ENCODE results near the gene PHEX.

Gene PHEX

GRCh38 chrX:22139822-22140221 is 107.7 kb downstream of the PHEX start:
- DNase-seq (ENCODE audit: low read depth in 1 of 2, low spot score in 1 of 2): no peak

GRCh38 chrX:22141047-22141730 is 109.1 kb downstream of the PHEX start:
- Histone ChIP-seq H3K4me3 (replicated peaks; ENCODE audit: insufficient read depth, low read length) (no peak overlapping the region), H3K27me3 (ENCODE audit: insufficient read depth, poor library complexity, severe bottlenecking) (no peaks in the 10 kb centered on the region), H3K27ac (replicated peaks) (no peak overlapping the region)
- DNase-seq (ENCODE audit: low read depth in 1 of 2, low spot score in 1 of 2): no peak
- TF ChIP-seq GABPA (IDR thresholded peaks at IDR 0.05; ENCODE audit: low read depth): no peak
- no peak for TF ChIP-seq SPI1 (IDR thresholded peaks at IDR 0.05; ENCODE audit: borderline replicate concordance, low read depth)
- TF ChIP-seq REST (IDR thresholded peaks at IDR 0.05; ENCODE audit: insufficient replicate concordance, low read depth): no peak
- TF ChIP-seq POLR2AphosphoS5 (IDR thresholded peaks at IDR 0.05; ENCODE audit: low read depth): no peak
- no peak for TF ChIP-seq CTCF (IDR thresholded peaks at IDR 0.05; ENCODE audit: insufficient read depth, low read length)

More at GRCh38 chrX:22139822-22140221, 107.7 kb downstream of the PHEX start:
- Histone ChIP-seq H3K4me3 (replicated peaks; ENCODE audit: insufficient read depth, low read length) (no peak overlapping the region), H3K27me3 (ENCODE audit: insufficient read depth, poor library complexity, severe bottlenecking) (no peaks in the 10 kb centered on the region), H3K27ac (replicated peaks) (no peak overlapping the region)
- TF ChIP-seq CTCF (IDR thresholded peaks at IDR 0.05; ENCODE audit: insufficient read depth, low read length) (no peak), POLR2AphosphoS5 (IDR thresholded peaks at IDR 0.05; ENCODE audit: low read depth) (no peak), SPI1 (IDR thresholded peaks at IDR 0.05; ENCODE audit: borderline replicate concordance, low read depth) (no peak), GABPA (IDR thresholded peaks at IDR 0.05; ENCODE audit: low read depth) (no peak), REST (IDR thresholded peaks at IDR 0.05; ENCODE audit: insufficient replicate concordance, low read depth) (no peak)

GRCh38 chrX:22147214-22147613 is 115.1 kb downstream of the PHEX start:
- H3K27me3 ChIP-seq (ENCODE audit: insufficient read depth, poor library complexity, severe bottlenecking): no peaks in the 10 kb centered on the region
- TF ChIP-seq GABPA (IDR thresholded peaks at IDR 0.05; ENCODE audit: low read depth) (no peak), REST (IDR thresholded peaks at IDR 0.05; ENCODE audit: insufficient replicate concordance, low read depth) (no peak), SPI1 (IDR thresholded peaks at IDR 0.05; ENCODE audit: borderline replicate concordance, low read depth) (no peak), POLR2AphosphoS5 (IDR thresholded peaks at IDR 0.05; ENCODE audit: low read depth) (no peak), CTCF (IDR thresholded peaks at IDR 0.05; ENCODE audit: insufficient read depth, low read length) (no peak)
- no peak overlapping the region for H3K27ac ChIP-seq (replicated peaks)
- H3K4me3 ChIP-seq (replicated peaks; ENCODE audit: insufficient read depth, low read length): no peak overlapping the region
- DNase-seq (ENCODE audit: low read depth in 1 of 2, low spot score in 1 of 2): no peak
